OCI-LY7 (cell line): ENCODE results near the gene MEAK7. TPM values are rescaled to one million over a fixed set of nuclear protein-coding genes. Genes with fewer than 3 reads are reported as not detected.

Source experiments
- BruUV-seq: library from RNA; stranded (reverse); fragments of 400-500 nt; replicated peaks from 2 replicates; lab custom pipeline; 2021; lab: Mats Ljungman, UMichigan
- CTCF ChIA-PET: fragments of 300-600 bp; sonication (Branson Sonifier 250); formaldehyde crosslinking; loops from one replicate; lab custom pipeline; 2022; ENCODE audit warnings: antibody characterized with exemption; ENCODE audit not compliant: unreplicated experiment; lab: Charles Lee
- POLR2A ChIA-PET: fragments of 300-600 bp; sonication (Branson Sonifier 250); formaldehyde crosslinking; loops from one replicate; lab custom pipeline; 2022; ENCODE audit warnings: antibody characterized with exemption; lab: Charles Lee
- DNase-seq: peaks from one replicate; pipeline ENCODE4 v3.0.0-alpha.2; 2015; ENCODE audit warnings: low spot score
- H2AFZ ChIP-seq: fragments of 200-600 bp; sonication (generic), shearing (Covaris generic); 2 replicates; pipeline ENCODE4 v1.6.1; 2014; ENCODE audit warnings: mild to moderate bottlenecking, antibody characterized with exemption, low read length, moderate library complexity
- H3K27ac ChIP-seq: fragments of 200-600 bp; sonication (generic); 2 replicates; pipeline ENCODE4 v1.5.1; 2014; ENCODE audit warnings: mixed run types, low read depth, mild to moderate bottlenecking, moderate library complexity, low read length, inconsistent platforms; ENCODE audit not compliant: poor library complexity, severe bottlenecking
- H3K36me3 ChIP-seq: fragments of 200-600 bp; sonication (generic); 2 replicates; pipeline ENCODE4 v1.6.1; 2014; ENCODE audit warnings: mild to moderate bottlenecking, antibody characterized with exemption, low read length, moderate library complexity, mixed read lengths; ENCODE audit not compliant: insufficient read depth
- H3K4me1 ChIP-seq: fragments of 200-600 bp; sonication (generic); 2 replicates; pipeline ENCODE4 v1.5.1; 2014; ENCODE audit warnings: mild to moderate bottlenecking, low read length; ENCODE audit not compliant: insufficient read depth, poor library complexity, severe bottlenecking
- H3K4me2 ChIP-seq: fragments of 200-600 bp; sonication (generic); 2 replicates; pipeline ENCODE4 v1.6.1; 2014; ENCODE audit warnings: mild to moderate bottlenecking, low read length
- H3K4me3 ChIP-seq: fragments of 200-600 bp; sonication (generic); 2 replicates; pipeline ENCODE4 v1.5.1; 2014; ENCODE audit warnings: mild to moderate bottlenecking, low read depth, low read length; ENCODE audit not compliant: poor library complexity, severe bottlenecking
- H3K79me2 ChIP-seq: fragments of 200-600 bp; sonication (generic); 2 replicates; pipeline ENCODE4 v1.6.1; 2016; ENCODE audit warnings: low read depth, mild to moderate bottlenecking, low read length, moderate library complexity, mixed read lengths; ENCODE audit not compliant: insufficient read depth
- H3K9me2 ChIP-seq: fragments of 200-600 bp; sonication (generic); 2 replicates; pipeline ENCODE4 v1.6.1; 2016; ENCODE audit warnings: mild to moderate bottlenecking, low read length, mixed read lengths; ENCODE audit not compliant: insufficient read depth
- H3K9me3 ChIP-seq: fragments of 200-600 bp; sonication (generic); 2 replicates; pipeline ENCODE4 v1.6.1; 2014; ENCODE audit warnings: mild to moderate bottlenecking, mixed run types, low read length, mixed read lengths
- H4K20me1 ChIP-seq: fragments of 200-600 bp; sonication (generic); 2 replicates; pipeline ENCODE4 v1.6.1; 2014; ENCODE audit warnings: mild to moderate bottlenecking, antibody characterized with exemption, low read length, moderate library complexity, mixed read lengths; ENCODE audit not compliant: insufficient read depth
- CTCF ChIP-seq: fragments of 200-600 bp; sonication (generic); conservative IDR thresholded peaks from 2 replicates; pipeline ENCODE4 v1.5.1; 2014; ENCODE audit warnings: mild to moderate bottlenecking, antibody characterized with exemption, low read length, moderate library complexity, mixed read lengths
- EZH2phosphoT487 ChIP-seq: fragments of 200-600 bp; sonication (generic); IDR thresholded peaks from 2 replicates; pipeline ENCODE4 v1.6.1; 2018; ENCODE audit warnings: low read depth, borderline replicate concordance, mild to moderate bottlenecking, mixed run types, antibody characterized with exemption, low read length, moderate library complexity, mixed read lengths
- intact Hi-C: fragments of 100-400 bp; cut with micrococcal nuclease; formaldehyde crosslinking; loops from one replicate; pipeline ENCODE4 v1.10.0; 2022; ENCODE audit not compliant: unreplicated experiment
- total RNA-seq, 2 experiments: library from RNA; depleted of rRNA in 1 of 2; stranded (reverse); fragments of >200 nt in 1 of 2; shearing (Covaris generic) in 1 of 2; gene quantifications; 2 replicates each; pipeline ENCODE4 v1.2.3, GENCODE V29; 2014 to 2022

The MEAK7 gene
- total RNA-seq, 2 experiments from 2014 or later: 12.0 to 20.5 TPM

GRCh38 chr16:84471316-84471715 lies 33.1 kb downstream of the MEAK7 start:
- no peak for DNase-seq
- H3K4me3 ChIP-seq: no peak overlapping the region
- BruUV-seq: no TSS peak
- no peaks in the 10 kb centered on the region for H3K4me1 ChIP-seq
- intact Hi-C loops: no loop called here
- POLR2A ChIA-PET: no interaction called here
- H3K4me2 ChIP-seq: no peak overlapping the region
- no peaks in the 10 kb centered on the region for H3K9me2 ChIP-seq
- CTCF ChIA-PET: no interaction called here
- no peak overlapping the region for H3K27ac ChIP-seq
- TF ChIP-seq EZH2phosphoT487 (no peak), CTCF (no peak)
- 0 out of 2 replicates have a peak, but pooled peaks cover 8% of the 10 kb centered on the region for H3K9me3 ChIP-seq
- no peaks in the 10 kb centered on the region for H3K36me3 ChIP-seq
- no peak overlapping the region for H2AFZ ChIP-seq
- no peaks in the 10 kb centered on the region for H4K20me1 ChIP-seq
- no peaks in the 10 kb centered on the region for H3K79me2 ChIP-seq

GRCh38 chr16:84467709-84468108 lies 36.8 kb downstream of the MEAK7 start:
- Histone ChIP-seq H3K4me1 (no peaks in the 10 kb centered on the region), H4K20me1 (no peaks in the 10 kb centered on the region), H3K4me3 (no peak overlapping the region), H3K79me2 (no peaks in the 10 kb centered on the region), H3K9me3 (0 out of 2 replicates have a peak, but pooled peaks cover 8% of the 10 kb centered on the region), H3K4me2 (no peak overlapping the region), H3K9me2 (no peaks in the 10 kb centered on the region), H2AFZ (no peak overlapping the region), H3K27ac (no peak overlapping the region), H3K36me3 (no peaks in the 10 kb centered on the region)
- no peak for DNase-seq
- BruUV-seq: no TSS peak
- TF ChIP-seq EZH2phosphoT487 (no peak), CTCF (no peak)
- ChIA-PET CTCF (no interaction called here), POLR2A (no interaction called here)
- intact Hi-C loops: no loop called here

GRCh38 chr16:84467256-84467655 lies 37.2 kb downstream of the MEAK7 start:
- Histone ChIP-seq H3K9me2 (no peaks in the 10 kb centered on the region), H3K4me2 (no peak overlapping the region), H3K4me1 (no peaks in the 10 kb centered on the region), H3K27ac (no peak overlapping the region), H4K20me1 (no peaks in the 10 kb centered on the region), H3K79me2 (no peaks in the 10 kb centered on the region), H3K9me3 (0 out of 2 replicates have a peak, but pooled peaks cover 8% of the 10 kb centered on the region), H3K4me3 (no peak overlapping the region), H3K36me3 (no peaks in the 10 kb centered on the region), H2AFZ (no peak overlapping the region)
- TF ChIP-seq EZH2phosphoT487 (no peak), CTCF (no peak)
- no peak for DNase-seq
- BruUV-seq: no TSS peak
- POLR2A ChIA-PET: no interaction called here
- CTCF ChIA-PET: no interaction called here
- intact Hi-C loops: no loop called here
